Measurements from ENCODE around the gene FNTB. TPM values are rescaled to one million over a fixed set of nuclear protein-coding genes. Genes with fewer than 3 reads are reported as not detected.

The FNTB gene
- total RNA-seq, 1 experiment from 2014 or later: 26.7 TPM

GRCh38 chr14:65057695-65058094 is 71.0 kb downstream of the FNTB start (continued):
- TF ChIP-seq, protein P1, sequence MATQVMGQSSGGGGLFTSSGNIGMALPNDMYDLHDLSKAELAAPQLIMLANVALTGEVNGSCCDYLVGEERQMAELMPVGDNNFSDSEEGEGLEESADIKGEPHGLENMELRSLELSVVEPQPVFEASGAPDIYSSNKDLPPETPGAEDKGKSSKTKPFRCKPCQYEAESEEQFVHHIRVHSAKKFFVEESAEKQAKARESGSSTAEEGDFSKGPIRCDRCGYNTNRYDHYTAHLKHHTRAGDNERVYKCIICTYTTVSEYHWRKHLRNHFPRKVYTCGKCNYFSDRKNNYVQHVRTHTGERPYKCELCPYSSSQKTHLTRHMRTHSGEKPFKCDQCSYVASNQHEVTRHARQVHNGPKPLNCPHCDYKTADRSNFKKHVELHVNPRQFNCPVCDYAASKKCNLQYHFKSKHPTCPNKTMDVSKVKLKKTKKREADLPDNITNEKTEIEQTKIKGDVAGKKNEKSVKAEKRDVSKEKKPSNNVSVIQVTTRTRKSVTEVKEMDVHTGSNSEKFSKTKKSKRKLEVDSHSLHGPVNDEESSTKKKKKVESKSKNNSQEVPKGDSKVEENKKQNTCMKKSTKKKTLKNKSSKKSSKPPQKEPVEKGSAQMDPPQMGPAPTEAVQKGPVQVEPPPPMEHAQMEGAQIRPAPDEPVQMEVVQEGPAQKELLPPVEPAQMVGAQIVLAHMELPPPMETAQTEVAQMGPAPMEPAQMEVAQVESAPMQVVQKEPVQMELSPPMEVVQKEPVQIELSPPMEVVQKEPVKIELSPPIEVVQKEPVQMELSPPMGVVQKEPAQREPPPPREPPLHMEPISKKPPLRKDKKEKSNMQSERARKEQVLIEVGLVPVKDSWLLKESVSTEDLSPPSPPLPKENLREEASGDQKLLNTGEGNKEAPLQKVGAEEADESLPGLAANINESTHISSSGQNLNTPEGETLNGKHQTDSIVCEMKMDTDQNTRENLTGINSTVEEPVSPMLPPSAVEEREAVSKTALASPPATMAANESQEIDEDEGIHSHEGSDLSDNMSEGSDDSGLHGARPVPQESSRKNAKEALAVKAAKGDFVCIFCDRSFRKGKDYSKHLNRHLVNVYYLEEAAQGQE (IDR thresholded peaks at IDR 0.05; ENCODE audit: low read depth): no peak
- TF ChIP-seq, protein P2, sequence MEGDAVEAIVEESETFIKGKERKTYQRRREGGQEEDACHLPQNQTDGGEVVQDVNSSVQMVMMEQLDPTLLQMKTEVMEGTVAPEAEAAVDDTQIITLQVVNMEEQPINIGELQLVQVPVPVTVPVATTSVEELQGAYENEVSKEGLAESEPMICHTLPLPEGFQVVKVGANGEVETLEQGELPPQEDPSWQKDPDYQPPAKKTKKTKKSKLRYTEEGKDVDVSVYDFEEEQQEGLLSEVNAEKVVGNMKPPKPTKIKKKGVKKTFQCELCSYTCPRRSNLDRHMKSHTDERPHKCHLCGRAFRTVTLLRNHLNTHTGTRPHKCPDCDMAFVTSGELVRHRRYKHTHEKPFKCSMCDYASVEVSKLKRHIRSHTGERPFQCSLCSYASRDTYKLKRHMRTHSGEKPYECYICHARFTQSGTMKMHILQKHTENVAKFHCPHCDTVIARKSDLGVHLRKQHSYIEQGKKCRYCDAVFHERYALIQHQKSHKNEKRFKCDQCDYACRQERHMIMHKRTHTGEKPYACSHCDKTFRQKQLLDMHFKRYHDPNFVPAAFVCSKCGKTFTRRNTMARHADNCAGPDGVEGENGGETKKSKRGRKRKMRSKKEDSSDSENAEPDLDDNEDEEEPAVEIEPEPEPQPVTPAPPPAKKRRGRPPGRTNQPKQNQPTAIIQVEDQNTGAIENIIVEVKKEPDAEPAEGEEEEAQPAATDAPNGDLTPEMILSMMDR (IDR thresholded peaks at IDR 0.05 in 2 of 3, conservative IDR thresholded peaks at IDR 0.05 in 1 of 3; ENCODE audit: borderline replicate concordance in 1 of 3, insufficient read depth in 1 of 3, low read depth in 2 of 3, low read length in 2 of 3): no peak

DNA sequence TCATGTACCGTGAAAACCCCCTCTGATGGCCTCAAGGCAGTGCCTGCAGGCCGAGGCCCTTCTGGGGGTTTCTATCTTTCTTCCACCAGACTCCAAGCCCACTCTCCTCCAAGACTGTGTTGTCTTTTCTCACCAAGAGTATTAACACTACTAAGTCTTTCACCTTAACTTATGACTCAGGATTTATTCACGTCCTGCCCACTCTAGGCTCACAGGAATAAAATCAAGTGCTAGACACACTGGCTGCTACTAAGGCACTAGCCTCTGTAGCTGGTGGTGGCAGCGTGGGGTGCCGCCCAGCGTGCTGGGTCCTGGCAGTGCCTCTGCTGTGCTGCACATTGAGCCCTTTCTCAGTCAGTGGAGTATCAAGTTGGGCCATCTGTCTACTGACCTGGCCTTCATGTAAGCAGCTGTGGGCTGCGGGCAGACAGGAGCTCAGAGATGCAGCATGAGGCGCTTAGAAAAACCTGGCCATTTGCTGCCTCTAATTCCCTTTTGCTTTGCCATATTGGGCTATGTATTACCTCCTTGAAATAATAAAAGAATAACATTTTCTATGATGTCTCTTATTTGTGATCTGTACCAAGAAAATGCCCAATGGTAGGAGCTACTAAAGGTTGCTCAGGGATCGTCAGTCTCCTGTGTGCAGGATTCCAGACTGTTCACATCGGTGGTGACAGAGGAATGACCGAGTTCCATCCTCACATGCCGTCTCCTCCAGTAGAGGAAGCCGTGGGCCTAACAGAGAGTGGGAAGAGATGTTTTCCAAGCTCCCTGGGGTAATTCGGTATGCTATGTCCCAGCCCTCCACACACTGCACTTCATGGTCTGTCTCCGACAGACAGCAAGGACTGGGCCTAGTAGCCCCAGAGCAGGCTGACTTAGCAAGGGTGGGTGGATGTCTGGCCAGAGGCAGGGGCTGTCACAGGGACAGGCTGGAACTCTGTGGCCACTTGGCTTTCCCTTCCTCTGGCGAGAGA is 75.7 kb downstream of the FNTB start:
- BruUV-seq (replicated peaks): no TSS peak
- Histone ChIP-seq H2AFZ (ENCODE audit: low read depth, low read length, poor library complexity, severe bottlenecking) (no peak overlapping the region), H3K36me3 (ENCODE audit: control insufficient read depth in 1 of 2, insufficient read depth in 2 of 2, low read length in 2 of 2) (peaks cover 10 to 21% of the 10 kb centered on the region in 2 experiments; a peak in 3 of 4 replicates), H3K4me2 (ENCODE audit: low read length) (no peak overlapping the region), H3K27me3 (ENCODE audit: insufficient read depth, low read length) (no peaks in the 10 kb centered on the region), H3K4me1 (ENCODE audit: control insufficient read depth in 1 of 2, insufficient read depth in 2 of 2, low read length in 2 of 2) (no peaks in the 10 kb centered on the region), H3K9me3 (ENCODE audit: control insufficient read depth in 1 of 2, insufficient read depth in 1 of 2, low read depth in 1 of 2, low read length in 2 of 2) (no peaks in the 10 kb centered on the region), H3K27ac (ENCODE audit: low read depth, low read length) (no peak overlapping the region), H3K79me2 (ENCODE audit: insufficient read depth, low read length) (no peaks in the 10 kb centered on the region), H3K4me3 (replicated peaks in 1 of 2; ENCODE audit: low read depth in 1 of 2, low read length in 2 of 2) (no peak overlapping the region), H3K9me2 (ENCODE audit: insufficient read depth) (no peaks in the 10 kb centered on the region), H4K20me1 (ENCODE audit: insufficient read depth) (no peaks in the 10 kb centered on the region), H3K9ac (ENCODE audit: low read length) (no peak overlapping the region)
- intact Hi-C loops (cut with micrococcal nuclease): no loop called here
- ATAC-seq (no peak), DNase-seq (ENCODE audit: low read depth, low spot score) (no peak)
- POLR2A ChIA-PET: no interaction called here
- CTCF ChIA-PET: no interaction called here
- RAD21 ChIA-PET (ENCODE audit: low non-redundant PET in 1 of 2, low total read pairs in 2 of 2, uncharacterized antibody in 2 of 2, unreplicated experiment in 2 of 2): no interaction called here
- TF ChIP-seq, protein P2 (IDR thresholded peaks at IDR 0.05 in 2 of 3, conservative IDR thresholded peaks at IDR 0.05 in 1 of 3; ENCODE audit: borderline replicate concordance in 1 of 3, insufficient read depth in 1 of 3, low read depth in 2 of 3, low read length in 2 of 3): no peak
- TF ChIP-seq JUND (IDR thresholded peaks at IDR 0.05) (no peak), SRF (IDR thresholded peaks at IDR 0.05; ENCODE audit: low read depth) (no peak), EZH2phosphoT487 (IDR thresholded peaks at IDR 0.05; ENCODE audit: borderline replicate concordance) (no peak), RAD21 (IDR thresholded peaks at IDR 0.05; ENCODE audit: low read depth) (no peak), ELF1 (IDR thresholded peaks at IDR 0.05; ENCODE audit: borderline replicate concordance, low read depth) (no peak), TCF7L2 (IDR thresholded peaks at IDR 0.05; ENCODE audit: borderline replicate concordance, extremely low read depth, insufficient read depth, insufficient read length) (no peak), CBX3 (IDR thresholded peaks at IDR 0.05; ENCODE audit: low read depth) (no peak)
- TF ChIP-seq, protein P1 (IDR thresholded peaks at IDR 0.05; ENCODE audit: low read depth): no peak
